Measurements from ENCODE around the gene SLC23A1.

DNA sequence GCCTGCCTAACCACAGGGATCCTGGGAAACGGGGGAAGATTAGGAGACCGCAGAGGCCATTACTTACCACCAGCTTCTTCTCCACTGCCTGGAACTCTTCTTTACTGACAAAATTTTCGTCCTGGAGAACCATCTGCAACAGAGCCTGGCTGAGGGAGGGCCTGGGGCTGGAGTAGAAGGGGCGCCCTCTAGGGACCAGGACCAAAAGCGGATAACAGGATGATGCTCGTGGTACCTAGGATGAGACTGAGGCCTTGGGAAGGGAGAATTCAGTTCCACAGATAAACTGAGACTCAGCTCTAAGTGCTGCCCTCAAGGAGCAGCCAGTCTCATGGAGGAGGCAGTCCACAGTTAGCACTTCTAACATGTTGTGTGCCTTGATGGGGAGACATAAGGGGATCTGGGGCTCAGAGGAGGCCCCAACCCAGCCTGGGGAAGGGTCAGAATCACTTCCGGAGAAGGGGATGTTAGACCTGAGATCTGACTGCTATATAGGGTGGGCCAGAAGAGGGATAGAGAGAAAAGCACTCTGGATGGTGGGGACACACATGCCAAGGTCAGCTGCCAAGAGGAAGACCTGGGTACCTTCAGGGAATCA, 19.6 kb upstream of the SLC23A1 start:
- TF ChIP-seq REST (IDR thresholded peaks at IDR 0.05; ENCODE audit: insufficient read depth in 1 of 2, low read depth in 2 of 2, low read length in 2 of 2) (no peak), SIN3A (IDR thresholded peaks at IDR 0.05; ENCODE audit: borderline replicate concordance, insufficient read depth, low read length) (no peak), POLR2AphosphoS5 (IDR thresholded peaks at IDR 0.05; ENCODE audit: low read depth, low read length) (no peak)

Data from PFSK-1 (cell line).